Skeletal muscle tissue (tissue), 4 donors: ENCODE results near the gene FBXL14. TPM values are rescaled to one million over a fixed set of nuclear protein-coding genes. Genes with fewer than 3 reads are reported as not detected.

ENCODE experiments used
- H3K27ac ChIP-seq: one replicate; pipeline ENCODE4 v1.7.0; 2013; ENCODE audit warnings: mild to moderate bottlenecking, low read depth, low read length, inconsistent platforms
- H3K27me3 ChIP-seq, 3 donors: one replicate each; pipeline ENCODE4 v1.7.0; 2013; ENCODE audit warnings: low read length in 3 of 3; ENCODE audit not compliant: control insufficient read depth in 3 of 3, insufficient read depth in 3 of 3
- H3K36me3 ChIP-seq, 3 donors: one replicate each; pipeline ENCODE4 v1.7.0; 2013; ENCODE audit warnings: low read length in 3 of 3; ENCODE audit not compliant: control insufficient read depth in 3 of 3, insufficient read depth in 3 of 3
- H3K4me1 ChIP-seq, 3 donors: one replicate each; pipeline ENCODE4 v1.7.0; 2013; ENCODE audit warnings: low read length in 3 of 3, mild to moderate bottlenecking in 3 of 3; ENCODE audit not compliant: control insufficient read depth in 3 of 3, insufficient read depth in 3 of 3
- H3K4me3 ChIP-seq, 3 donors: one replicate each; pipeline ENCODE4 v1.7.0; 2013; ENCODE audit warnings: low read length in 3 of 3
- H3K9ac ChIP-seq, 3 donors: one replicate each; pipeline ENCODE4 v1.7.0; 2013; ENCODE audit warnings: low read length in 3 of 3, mild to moderate bottlenecking in 3 of 3, moderate library complexity in 2 of 3, low read depth in 1 of 3
- H3K9me3 ChIP-seq, 3 donors: one replicate each; pipeline ENCODE4 v1.7.0; 2013; ENCODE audit warnings: low read length in 3 of 3; ENCODE audit not compliant: control insufficient read depth in 3 of 3
- total RNA-seq: library from RNA; depleted of rRNA; stranded (reverse); fragments of >200 nt; gene quantifications from one replicate; pipeline ENCODE4 v1.2.3, GENCODE V29; 2014
- donor health status: Osteomylitis.

FBXL14 gene
- total RNA-seq, 1 donor from 2014 or later: 5.2 TPM

GRCh38 chr12:1540690-1541089 lies 53.7 kb downstream of the FBXL14 start:
- Histone ChIP-seq H3K9ac (no peak overlapping the region), H3K9me3 (no peaks in the 10 kb centered on the region), H3K27me3 (peaks cover 29 to 47% (median 36%) of the 10 kb centered on the region in 3 donors), H3K36me3 (no peaks in the 10 kb centered on the region), H3K27ac (no peak overlapping the region), H3K4me3 (no peak overlapping the region), H3K4me1 (no peaks in the 10 kb centered on the region)

GRCh38 chr12:1539135-1539534 lies 55.2 kb downstream of the FBXL14 start:
- Histone ChIP-seq H3K27ac (no peak overlapping the region), H3K4me3 (no peak overlapping the region), H3K36me3 (no peaks in the 10 kb centered on the region), H3K27me3 (peaks cover 29 to 52% (median 41%) of the 10 kb centered on the region in 3 donors), H3K9ac (no peak overlapping the region), H3K4me1 (no peaks in the 10 kb centered on the region), H3K9me3 (no peaks in the 10 kb centered on the region)

- Histone ChIP-seq H3K9me3 (no peaks in the 10 kb centered on the region), H3K4me3 (no peak overlapping the region), H3K27me3 (peaks cover 33 to 73% (median 64%) of the 10 kb centered on the region in 3 donors), H3K27ac (no peak overlapping the region), H3K36me3 (no peaks in the 10 kb centered on the region), H3K9ac (no peak overlapping the region), H3K4me1 (peaks cover 3 to 9% (median 7%) of the 10 kb centered on the region in 3 donors)
Observed at GRCh38 chr12:1536817-1537216, 57.6 kb downstream of the FBXL14 start.

GRCh38 chr12:1534748-1535147 lies 59.6 kb downstream of the FBXL14 start:
- no peaks in the 10 kb centered on the region for H3K36me3 ChIP-seq
- H3K4me1 ChIP-seq: peaks cover 8 to 12% (median 11%) of the 10 kb centered on the region in 3 donors
- no peak overlapping the region for H3K9ac ChIP-seq
- no peaks in the 10 kb centered on the region for H3K9me3 ChIP-seq
- peaks cover 42 to 72% (median 70%) of the 10 kb centered on the region in 3 donors for H3K27me3 ChIP-seq
- no peak overlapping the region for H3K4me3 ChIP-seq
- no peak overlapping the region for H3K27ac ChIP-seq

GRCh38 chr12:1533602-1534304 lies 60.6 kb downstream of the FBXL14 start:
- Histone ChIP-seq H3K36me3 (no peaks in the 10 kb centered on the region), H3K4me3 (no peak overlapping the region), H3K9me3 (no peaks in the 10 kb centered on the region), H3K4me1 (peaks cover 8 to 12% (median 11%) of the 10 kb centered on the region in 3 donors), H3K9ac (no peak overlapping the region), H3K27me3 (peaks cover 45 to 73% (median 70%) of the 10 kb centered on the region in 3 donors), H3K27ac (no peak overlapping the region)

GRCh38 chr12:1533205-1533601 lies 61.2 kb downstream of the FBXL14 start:
- H3K36me3 ChIP-seq: no peaks in the 10 kb centered on the region
- H3K9ac ChIP-seq: no peak overlapping the region
- H3K4me3 ChIP-seq: peak overlapping the region in 1 of 3 donors; percentile 43
- H3K4me1 ChIP-seq: peaks cover 8 to 12% (median 11%) of the 10 kb centered on the region in 3 donors
- no peak overlapping the region for H3K27ac ChIP-seq
- H3K9me3 ChIP-seq: no peaks in the 10 kb centered on the region
- H3K27me3 ChIP-seq: peaks cover 41 to 71% (median 68%) of the 10 kb centered on the region in 3 donors

GRCh38 chr12:1532375-1533165 lies 61.8 kb downstream of the FBXL14 start:
- Histone ChIP-seq H3K27ac (no peak overlapping the region), H3K9ac (no peak overlapping the region), H3K9me3 (no peaks in the 10 kb centered on the region), H3K4me1 (peaks cover 8 to 12% (median 11%) of the 10 kb centered on the region in 3 donors), H3K4me3 (no peak overlapping the region), H3K27me3 (peaks cover 39 to 74% (median 67%) of the 10 kb centered on the region in 3 donors), H3K36me3 (no peaks in the 10 kb centered on the region)

GRCh38 chr12:1531654-1532374 lies 62.6 kb downstream of the FBXL14 start:
- Histone ChIP-seq H3K27ac (no peak overlapping the region), H3K9me3 (no peaks in the 10 kb centered on the region), H3K27me3 (peaks cover 36 to 72% (median 64%) of the 10 kb centered on the region in 3 donors), H3K4me3 (peak overlapping the region; percentile 4 to 45 (median 30)), H3K9ac (no peak overlapping the region), H3K4me1 (peaks cover 8 to 12% (median 11%) of the 10 kb centered on the region in 3 donors), H3K36me3 (no peaks in the 10 kb centered on the region)

- no peaks in the 10 kb centered on the region for H3K36me3 ChIP-seq
- peaks cover 8 to 12% (median 11%) of the 10 kb centered on the region in 3 donors for H3K4me1 ChIP-seq
- peak overlapping the region; percentile 4 to 45 (median 30) for H3K4me3 ChIP-seq
- peak overlapping the region in 1 of 3 donors; percentile 50 for H3K9ac ChIP-seq
- H3K27ac ChIP-seq: no peak overlapping the region
- peaks cover 32 to 67% (median 64%) of the 10 kb centered on the region in 3 donors for H3K27me3 ChIP-seq
- H3K9me3 ChIP-seq: no peaks in the 10 kb centered on the region
Observed at GRCh38 chr12:1531153-1531653, 63.2 kb downstream of the FBXL14 start.
